HG03045 (cell line): ENCODE results near the gene DPYD.

ENCODE experiments used
- ATAC-seq: cut with Tn5 transposase; IDR thresholded peaks from one replicate; pipeline ENCODE4 v1.9.1; 2021; ENCODE audit warnings: mild to moderate bottlenecking, moderate library complexity; ENCODE audit not compliant: unreplicated experiment

Gene DPYD

DNA sequence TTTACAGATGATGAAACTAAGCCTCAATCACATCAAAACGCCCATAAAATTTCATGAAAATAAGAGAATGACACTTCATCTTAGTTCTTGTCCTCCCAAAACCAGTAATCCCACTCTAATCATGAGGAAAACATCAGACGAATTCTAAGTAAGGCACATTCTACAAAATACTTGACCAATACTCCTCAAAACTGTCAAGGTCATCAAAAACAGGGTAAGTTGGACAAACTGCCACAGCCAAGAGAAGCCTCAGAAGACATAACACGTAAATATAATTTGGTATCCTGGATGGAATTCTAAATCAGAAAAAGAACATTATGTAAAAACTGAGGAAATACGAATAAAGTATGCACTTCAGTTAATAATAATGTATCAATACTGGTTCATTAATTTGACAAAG lies 128.2 kb downstream of the DPYD start:
- ATAC-seq: no peak

DNA sequence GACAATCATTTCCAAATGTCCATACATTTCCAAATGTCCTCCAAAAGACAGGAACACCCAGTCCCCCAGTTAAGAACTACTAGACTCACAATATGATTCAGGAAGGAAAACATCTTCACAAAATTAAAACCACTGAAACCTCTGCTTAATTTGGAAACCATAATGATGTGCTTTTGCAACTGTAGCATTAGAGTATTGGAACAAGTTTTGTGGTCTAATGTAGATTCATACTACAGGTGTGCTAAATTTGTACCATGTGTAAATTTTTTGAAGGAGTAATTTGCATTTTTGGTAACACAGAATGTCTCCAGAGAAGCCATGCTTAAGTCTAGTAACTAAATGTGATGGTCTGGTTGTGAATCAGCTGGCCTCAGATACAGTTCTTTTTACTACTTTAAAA lies 129.6 kb downstream of the DPYD start:
- no peak for ATAC-seq

GRCh38 chr1:97787231-97787630 lies 133.6 kb downstream of the DPYD start:
- ATAC-seq: no peak

GRCh38 chr1:97784661-97785060 lies 136.2 kb downstream of the DPYD start:
- no peak for ATAC-seq

DNA sequence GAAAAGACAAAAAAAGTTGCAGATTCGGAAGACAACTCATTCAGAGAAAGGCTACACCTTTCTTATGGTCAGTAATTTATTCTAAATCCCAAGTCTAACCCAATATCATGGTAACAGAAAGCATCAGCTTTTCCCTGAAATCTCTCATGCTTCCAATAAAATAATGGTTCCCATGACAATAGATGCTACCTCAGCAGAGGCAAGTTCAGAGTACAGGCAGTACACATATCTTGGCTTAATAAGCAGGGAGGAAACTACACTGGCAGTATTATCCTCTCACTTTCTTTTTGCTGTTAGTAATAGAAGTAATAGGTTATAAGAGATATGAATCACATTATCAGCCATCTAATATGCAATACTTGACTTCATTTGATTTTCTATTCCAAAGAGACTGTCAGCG lies 137.1 kb downstream of the DPYD start:
- no peak for ATAC-seq

- no peak for ATAC-seq
Observed at GRCh38 chr1:97781762-97782337, 139.0 kb downstream of the DPYD start.

- ATAC-seq: no peak
Observed at GRCh38 chr1:97780884-97781283, 139.9 kb downstream of the DPYD start.

GRCh38 chr1:97778718-97779117 lies 142.1 kb downstream of the DPYD start:
- ATAC-seq: no peak

DNA sequence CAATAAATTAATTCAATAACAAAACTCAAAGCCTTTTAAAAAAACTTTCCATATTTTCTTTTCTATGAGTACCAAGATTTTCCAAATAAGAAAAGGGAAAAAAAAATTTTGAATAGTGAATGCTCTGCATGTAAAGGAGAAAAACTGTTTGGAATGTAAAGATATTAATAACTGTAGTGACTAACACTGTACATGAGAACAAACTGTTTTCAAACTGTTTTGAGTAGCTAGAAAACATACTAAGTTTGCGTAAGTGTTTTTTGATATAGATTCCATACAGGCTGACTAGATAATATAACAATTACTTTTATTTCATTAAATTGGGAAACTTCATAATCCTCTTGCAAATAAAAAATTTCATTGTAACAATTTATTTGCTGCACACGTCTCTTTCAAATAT lies 150.5 kb downstream of the DPYD start:
- ATAC-seq: no peak

- ATAC-seq: no peak
Observed at GRCh38 chr1:97767381-97767780, 153.5 kb downstream of the DPYD start.

- no peak for ATAC-seq
Observed at GRCh38 chr1:97764991-97765390, 155.8 kb downstream of the DPYD start.

GRCh38 chr1:97761637-97762036 lies 159.2 kb downstream of the DPYD start:
- no peak for ATAC-seq

DNA sequence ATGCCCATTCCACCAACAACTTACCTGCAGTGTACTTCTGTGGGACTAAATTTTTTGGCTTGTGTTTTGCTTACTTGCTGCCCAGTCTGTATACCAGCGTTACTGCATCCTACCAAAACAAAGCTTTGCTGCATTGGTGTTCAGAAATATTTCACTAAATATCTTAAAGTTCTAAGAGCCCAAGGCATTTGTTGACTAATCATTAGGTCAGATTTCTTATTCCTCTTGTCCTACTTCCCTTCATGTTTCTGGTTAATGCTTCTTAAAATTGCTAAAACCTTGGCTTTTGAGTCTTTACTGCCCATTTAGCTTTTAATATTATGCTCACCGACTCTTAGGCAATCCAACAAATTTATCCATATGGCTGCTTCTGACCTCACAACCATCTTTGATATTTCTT lies 161.8 kb downstream of the DPYD start:
- ATAC-seq: no peak

- ATAC-seq: no peak
Observed at GRCh38 chr1:97758541-97759057, 162.2 kb downstream of the DPYD start.

DNA sequence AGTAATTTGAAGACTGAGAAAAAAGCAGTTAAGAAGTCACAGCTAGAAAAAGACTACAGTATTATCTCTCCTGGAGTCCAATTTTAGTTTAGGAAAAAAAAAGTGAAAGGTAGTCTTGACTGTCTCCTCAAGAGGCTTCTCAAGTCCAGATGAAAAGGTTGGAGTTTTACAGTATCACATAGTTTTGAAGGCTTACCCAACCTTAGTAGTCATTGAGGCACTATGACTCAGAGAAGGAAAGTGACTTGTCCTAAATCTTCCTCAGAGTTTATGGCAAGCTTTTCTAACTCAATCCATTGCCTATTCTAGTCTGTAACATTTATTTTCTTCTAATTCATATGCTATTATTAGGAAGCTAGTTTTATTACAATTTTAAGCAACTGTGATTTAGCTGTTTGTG lies 174.9 kb downstream of the DPYD start:
- no peak for ATAC-seq

DNA sequence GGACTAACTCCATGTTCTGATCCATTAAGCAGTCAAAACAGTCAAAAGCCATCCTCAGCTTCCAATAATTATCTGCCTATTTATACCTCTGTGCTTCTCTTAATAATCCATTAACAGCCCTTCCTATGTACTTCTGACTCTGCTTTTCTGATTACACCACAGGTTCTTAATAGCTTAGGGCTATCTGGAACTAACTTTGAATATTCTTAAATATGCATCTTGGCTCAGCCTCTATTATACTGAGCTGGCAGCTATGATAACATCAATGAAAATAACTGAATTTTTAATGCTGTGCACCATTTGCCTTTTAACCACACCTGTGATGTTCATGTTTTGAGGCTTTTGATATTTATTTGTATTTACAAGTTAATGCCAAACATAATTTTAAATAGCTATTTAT lies 175.9 kb downstream of the DPYD start:
- ATAC-seq: no peak

DNA sequence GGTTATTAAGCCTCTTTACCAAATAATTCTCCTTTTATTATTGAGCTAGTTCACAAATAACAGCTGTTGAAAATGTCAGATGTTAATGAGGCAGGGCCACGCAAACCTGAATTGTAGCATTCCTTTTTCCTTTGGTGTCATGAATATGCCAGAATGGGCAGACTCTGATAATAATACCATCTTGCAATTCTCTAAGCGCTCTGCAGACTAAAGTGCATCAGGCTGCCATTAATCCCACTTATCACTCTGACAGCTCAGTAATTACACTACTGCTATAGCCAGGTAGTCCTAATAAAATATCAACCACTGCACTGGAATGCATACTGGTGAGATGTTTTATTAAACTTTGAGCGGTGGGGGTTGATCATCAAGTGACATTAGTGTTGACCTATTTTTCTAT lies 177.7 kb downstream of the DPYD start:
- ATAC-seq: no peak

DNA sequence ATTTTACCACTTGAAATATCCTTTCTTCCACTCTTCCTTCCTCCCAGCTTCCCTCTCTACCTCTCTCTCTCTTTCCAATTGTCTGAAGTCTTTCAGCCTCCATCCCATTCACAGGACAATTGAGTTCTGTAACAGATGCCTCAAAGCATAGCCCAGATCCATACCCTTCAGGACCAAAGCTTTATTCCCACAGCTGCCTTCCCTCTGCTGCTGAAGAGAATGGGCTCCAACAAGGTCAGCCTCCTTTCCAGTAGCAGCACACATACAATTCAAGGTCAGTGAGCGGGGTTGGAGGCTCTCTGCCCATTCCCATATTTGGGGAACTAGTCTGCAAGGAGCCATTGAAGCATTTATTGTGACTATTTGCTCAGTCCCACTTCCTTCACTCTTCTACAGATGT lies 179.9 kb downstream of the DPYD start:
- no peak for ATAC-seq

- no peak for ATAC-seq
Observed at GRCh38 chr1:97739596-97740103, 181.2 kb downstream of the DPYD start.

GRCh38 chr1:97738270-97738669 lies 182.6 kb downstream of the DPYD start:
- ATAC-seq: no peak

GRCh38 chr1:97730271-97730670 lies 190.6 kb downstream of the DPYD start:
- ATAC-seq: no peak

DNA sequence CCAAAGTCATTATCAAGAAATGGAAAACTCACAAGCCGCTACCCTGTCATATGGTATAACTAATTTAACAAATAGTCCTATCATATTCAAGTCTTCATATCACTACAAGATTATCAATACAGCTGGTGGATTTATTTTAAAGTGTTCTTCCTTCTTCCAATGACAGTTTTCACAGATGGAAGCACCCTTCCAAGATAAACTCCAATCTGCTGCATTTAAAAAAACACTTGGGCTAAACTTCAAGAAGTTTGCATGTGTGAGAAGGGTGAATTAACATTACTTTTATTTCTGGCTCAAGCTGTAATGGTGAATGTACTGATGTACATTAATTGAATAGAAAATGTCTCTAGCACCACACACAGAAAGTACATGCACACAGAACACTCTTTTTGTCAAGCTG lies 192.4 kb downstream of the DPYD start:
- ATAC-seq: no peak

GRCh38 chr1:97727029-97727428 lies 193.8 kb downstream of the DPYD start:
- ATAC-seq: no peak
